OCI-LY3 (cell line): Measurements from ENCODE around the gene AFDN.

Experiments
- EZH2phosphoT487 ChIP-seq: fragments of 200-600 bp; shearing (Covaris generic); IDR thresholded peaks from 2 replicates; pipeline ENCODE4 v1.6.1; 2018; ENCODE audit warnings: antibody characterized with exemption, mixed run types, low read depth
- TF ChIP-seq, protein P1 (sequence below): fragments of 200-600, 300-600 bp; sonication (generic); IDR thresholded peaks from 2 replicates; pipeline ENCODE4 v1.5.1; 2014; ENCODE audit warnings: antibody characterized with exemption, low read length, low read depth

DNA sequence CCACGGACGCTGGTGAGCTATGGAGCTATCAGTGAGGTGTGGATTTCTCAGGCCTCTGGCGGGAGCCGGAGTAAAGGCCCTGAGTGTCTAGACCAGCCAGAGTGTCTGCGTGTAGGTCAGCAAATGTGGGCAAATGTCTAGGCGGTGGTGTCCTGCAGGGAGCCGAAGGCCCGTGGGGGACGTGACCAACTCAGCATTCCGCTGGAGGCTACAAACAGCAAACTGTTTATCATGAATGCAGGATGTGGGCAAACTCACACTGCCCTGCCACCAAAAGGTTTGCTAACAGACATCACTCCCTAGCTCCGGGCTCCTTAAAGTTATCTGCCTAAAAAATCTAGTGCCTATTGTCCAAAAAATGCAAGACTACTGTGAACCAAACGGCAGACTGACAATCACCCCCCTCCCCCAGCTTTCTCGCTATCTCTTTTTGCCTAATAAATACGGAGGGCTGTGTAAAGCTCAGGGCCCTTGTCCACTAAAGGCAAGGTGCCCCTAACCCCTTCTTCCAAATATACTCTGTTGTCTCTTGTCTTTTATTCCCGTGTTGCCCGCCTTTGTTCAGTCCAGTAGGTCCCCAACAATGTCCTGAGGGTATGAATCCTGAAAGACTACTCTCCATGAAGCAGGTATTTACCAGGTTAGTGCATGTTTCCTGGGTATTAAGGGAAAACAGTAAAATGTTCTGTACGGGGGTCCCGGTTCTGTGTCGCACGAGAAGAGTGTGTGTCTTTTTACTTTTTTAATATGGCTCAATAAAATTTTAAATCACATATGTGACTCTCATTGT is 29.0 kb upstream of the AFDN start:
- TF ChIP-seq, protein P1, sequence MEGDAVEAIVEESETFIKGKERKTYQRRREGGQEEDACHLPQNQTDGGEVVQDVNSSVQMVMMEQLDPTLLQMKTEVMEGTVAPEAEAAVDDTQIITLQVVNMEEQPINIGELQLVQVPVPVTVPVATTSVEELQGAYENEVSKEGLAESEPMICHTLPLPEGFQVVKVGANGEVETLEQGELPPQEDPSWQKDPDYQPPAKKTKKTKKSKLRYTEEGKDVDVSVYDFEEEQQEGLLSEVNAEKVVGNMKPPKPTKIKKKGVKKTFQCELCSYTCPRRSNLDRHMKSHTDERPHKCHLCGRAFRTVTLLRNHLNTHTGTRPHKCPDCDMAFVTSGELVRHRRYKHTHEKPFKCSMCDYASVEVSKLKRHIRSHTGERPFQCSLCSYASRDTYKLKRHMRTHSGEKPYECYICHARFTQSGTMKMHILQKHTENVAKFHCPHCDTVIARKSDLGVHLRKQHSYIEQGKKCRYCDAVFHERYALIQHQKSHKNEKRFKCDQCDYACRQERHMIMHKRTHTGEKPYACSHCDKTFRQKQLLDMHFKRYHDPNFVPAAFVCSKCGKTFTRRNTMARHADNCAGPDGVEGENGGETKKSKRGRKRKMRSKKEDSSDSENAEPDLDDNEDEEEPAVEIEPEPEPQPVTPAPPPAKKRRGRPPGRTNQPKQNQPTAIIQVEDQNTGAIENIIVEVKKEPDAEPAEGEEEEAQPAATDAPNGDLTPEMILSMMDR, result no peak
- TF ChIP-seq EZH2phosphoT487, result no peak
